Hypothalamus (tissue), 51 donors: ENCODE measurements around the gene ZFPM1.
"Not testable (repeated sequence)": the region's sequence is repeated elsewhere in the genome, so short reads cannot be mapped to it uniquely, and the experiment has no call there.

Source experiments
- DNase-seq, 51 donors: peaks; one replicate each; lab custom pipeline; 2025; lab: John Stamatoyannopoulos, UW

ZFPM1 gene

GRCh38 chr16:88478889-88479792, 26.1 kb downstream of the ZFPM1 start:
- no peak for DNase-seq

GRCh38 chr16:88479793-88480760, 27.0 kb downstream of the ZFPM1 start:
- no peak for DNase-seq

- DNase-seq, result no peak
These were observed 27.7 kb downstream of the ZFPM1 start for GRCh38 chr16:88480829-88481228.

- no peak for DNase-seq
These were observed 28.8 kb downstream of the ZFPM1 start for GRCh38 chr16:88481851-88482250.

GRCh38 chr16:88482630-88483391, 29.7 kb downstream of the ZFPM1 start:
- DNase-seq, result no peak

- no peak for DNase-seq
These were observed 30.2 kb downstream of the ZFPM1 start for GRCh38 chr16:88483392-88483641.

- no peak for DNase-seq
These were observed 31.7 kb downstream of the ZFPM1 start for GRCh38 chr16:88484505-88485365.

GRCh38 chr16:88485366-88485741, 32.3 kb downstream of the ZFPM1 start:
- DNase-seq, result not testable (repeated sequence)

GRCh38 chr16:88486398-88487123, 33.5 kb downstream of the ZFPM1 start:
- DNase-seq, result no peak

- no peak for DNase-seq
These were observed 34.0 kb downstream of the ZFPM1 start for GRCh38 chr16:88487124-88487432.

- DNase-seq, result no peak
These were observed 35.1 kb downstream of the ZFPM1 start for GRCh38 chr16:88487920-88488851.

- no peak for DNase-seq
These were observed 36.2 kb downstream of the ZFPM1 start for GRCh38 chr16:88489163-88489741.

- DNase-seq, result no peak
These were observed 38.0 kb downstream of the ZFPM1 start for GRCh38 chr16:88491001-88491559.

GRCh38 chr16:88491560-88492310, 38.7 kb downstream of the ZFPM1 start:
- no peak for DNase-seq

GRCh38 chr16:88493879-88494278, 40.8 kb downstream of the ZFPM1 start:
- no peak for DNase-seq

GRCh38 chr16:88494335-88495154, 41.5 kb downstream of the ZFPM1 start:
- no peak for DNase-seq
